Neural progenitor cell (in vitro differentiated cells): Measurements from ENCODE around the gene JDP2. TPM values are rescaled to one million over a fixed set of nuclear protein-coding genes. Genes with fewer than 3 reads are reported as not detected.

Source experiments
- DNase-seq: peaks from one replicate; pipeline ENCODE4 v3.0.0-alpha.2; 2016; ENCODE audit warnings: low spot score
- H2AFZ ChIP-seq: fragments of 200-600 bp; sonication (generic); replicated peaks from 2 replicates; pipeline ENCODE4 v1.6.1; 2016; ENCODE audit warnings: antibody characterized with exemption
- H3F3A ChIP-seq: fragments of 200-600 bp; sonication (generic); 2 replicates; pipeline ENCODE4 v1.6.1; 2016; ENCODE audit warnings: antibody characterized with exemption, low read depth
- H3K27ac ChIP-seq: fragments of 200-600 bp; sonication (generic); 2 replicates; pipeline ENCODE4 v1.5.1; 2016; ENCODE audit warnings: mild to moderate bottlenecking
- H3K27me3 ChIP-seq: fragments of 200-600 bp; sonication (generic); 2 replicates; pipeline ENCODE4 v1.6.1; 2016; ENCODE audit warnings: mild to moderate bottlenecking, moderate library complexity
- H3K36me3 ChIP-seq: fragments of 200-600 bp; sonication (generic); 2 replicates; pipeline ENCODE4 v1.5.1; 2016
- H3K4me1 ChIP-seq: fragments of 200-600 bp; sonication (generic); 2 replicates; pipeline ENCODE4 v1.6.1; 2016; ENCODE audit warnings: mixed run types
- H3K4me2 ChIP-seq: fragments of 200-600 bp; sonication (generic); 2 replicates; pipeline ENCODE4 v1.6.1; 2016
- H3K4me3 ChIP-seq: fragments of 200-600 bp; sonication (generic); 2 replicates; pipeline ENCODE4 v1.5.1; 2016
- H3K79me2 ChIP-seq: fragments of 200-600 bp; sonication (generic); 2 replicates; pipeline ENCODE4 v1.6.1; 2016; ENCODE audit warnings: low read depth
- H3K9ac ChIP-seq: fragments of 200-600 bp; sonication (generic); 2 replicates; pipeline ENCODE4 v1.6.1; 2016
- H3K9me3 ChIP-seq: fragments of 200-600 bp; sonication (generic); 2 replicates; pipeline ENCODE4 v1.5.1; 2016; ENCODE audit warnings: low read depth
- H4K20me1 ChIP-seq: fragments of 200-600 bp; sonication (generic); 2 replicates; pipeline ENCODE4 v1.6.1; 2016; ENCODE audit warnings: low read depth
- H3K27ac Mint-ChIP-seq: 3 replicates; pipeline ENCODE4 v1.8.0; 2021; ENCODE audit warnings: mixed read lengths
- H3K27me3 Mint-ChIP-seq: 2 replicates; pipeline ENCODE4 v1.8.0; 2022; ENCODE audit warnings: low read depth, mild to moderate bottlenecking, inconsistent platforms, moderate library complexity, mixed read lengths; ENCODE audit not compliant: insufficient read depth
- H3K36me3 Mint-ChIP-seq: 3 replicates; pipeline ENCODE4 v1.8.0; 2021; ENCODE audit warnings: mixed read lengths
- H3K4me1 Mint-ChIP-seq: 3 replicates; pipeline ENCODE4 v1.8.0; 2021; ENCODE audit warnings: mixed read lengths
- H3K4me3 Mint-ChIP-seq: 3 replicates; pipeline ENCODE4 v1.8.0; 2021; ENCODE audit warnings: mild to moderate bottlenecking, moderate library complexity, mixed read lengths
- H3K9me3 Mint-ChIP-seq: 3 replicates; pipeline ENCODE4 v1.8.0; 2020; ENCODE audit warnings: mixed read lengths
- CTCF ChIP-seq: fragments of 200-600 bp; sonication (generic); IDR thresholded peaks from 2 replicates; pipeline ENCODE4 v1.5.1; 2017; ENCODE audit warnings: antibody characterized with exemption, mild to moderate bottlenecking
- EZH2 ChIP-seq: fragments of 200-600 bp; sonication (generic); IDR thresholded peaks from 2 replicates; pipeline ENCODE4 v1.6.1; 2017; ENCODE audit warnings: antibody characterized with exemption, mild to moderate bottlenecking, moderate library complexity
- EZH2phosphoT487 ChIP-seq: fragments of 200-600 bp; sonication (generic); IDR thresholded peaks from 2 replicates; pipeline ENCODE4 v1.6.1; 2017; ENCODE audit warnings: antibody characterized with exemption
- total RNA-seq: library from RNA; depleted of rRNA; stranded (reverse); fragments of >200 nt; gene quantifications from 2 replicates; pipeline ENCODE4 v1.2.3, GENCODE V29; 2015; ENCODE audit warnings: low replicate concordance

Gene JDP2
- total RNA-seq, 1 donor from 2014 or later = 2.5 TPM

- Mint-ChIP-seq H3K27ac (no peak overlapping the region), H3K36me3 (no peaks in the 10 kb centered on the region), H3K27me3 (no peaks in the 10 kb centered on the region), H3K4me3 (no peak overlapping the region), H3K4me1 (peaks cover 7% of the 10 kb centered on the region), H3K9me3 (peaks cover 4% of the 10 kb centered on the region)
- no peak for TF ChIP-seq EZH2phosphoT487
- TF ChIP-seq CTCF = no peak
- no peak for TF ChIP-seq EZH2
- Histone ChIP-seq H3K4me1 (peaks cover 6% of the 10 kb centered on the region), H3K9ac (no peak overlapping the region), H3K27ac (no peak overlapping the region), H3K4me3 (no peak overlapping the region), H3K79me2 (no peaks in the 10 kb centered on the region), H3K4me2 (peak overlapping the region; percentile 11), H3K36me3 (no peaks in the 10 kb centered on the region), H2AFZ (peak overlapping the region; percentile 58), H4K20me1 (no peaks in the 10 kb centered on the region), H3K27me3 (no peaks in the 10 kb centered on the region), H3F3A (no peaks in the 10 kb centered on the region), H3K9me3 (no peaks in the 10 kb centered on the region)
- DNase-seq = no peak
Measured at GRCh38 chr14:75515629-75515996, 87.8 kb downstream of the JDP2 start.

- no peaks in the 10 kb centered on the region for H3F3A ChIP-seq
- no peak overlapping the region for H3K27ac ChIP-seq
- H3K9ac ChIP-seq = no peak overlapping the region
- H3K27me3 ChIP-seq = no peaks in the 10 kb centered on the region
- no peak overlapping the region for H3K4me3 Mint-ChIP-seq
- DNase-seq = peak; percentile 66
- H3K36me3 Mint-ChIP-seq = no peaks in the 10 kb centered on the region
- no peaks in the 10 kb centered on the region for H3K27me3 Mint-ChIP-seq
- no peaks in the 10 kb centered on the region for H3K36me3 ChIP-seq
- no peaks in the 10 kb centered on the region for H3K79me2 ChIP-seq
- H4K20me1 ChIP-seq = no peaks in the 10 kb centered on the region
- no peak overlapping the region for H2AFZ ChIP-seq
- H3K9me3 ChIP-seq = no peaks in the 10 kb centered on the region
- H3K27ac Mint-ChIP-seq = no peak overlapping the region
- H3K9me3 Mint-ChIP-seq = no peaks in the 10 kb centered on the region
- peaks cover 9% of the 10 kb centered on the region for H3K4me1 ChIP-seq
- peak; percentile 60 for TF ChIP-seq CTCF
- TF ChIP-seq EZH2phosphoT487 = no peak
- TF ChIP-seq EZH2 = no peak
- H3K4me1 Mint-ChIP-seq = peaks cover 23% of the 10 kb centered on the region
- H3K4me3 ChIP-seq = no peak overlapping the region
- no peak overlapping the region for H3K4me2 ChIP-seq
Measured at GRCh38 chr14:75518625-75519024, 90.8 kb downstream of the JDP2 start.

- Mint-ChIP-seq H3K4me1 (peaks cover 23% of the 10 kb centered on the region), H3K4me3 (no peak overlapping the region), H3K27me3 (no peaks in the 10 kb centered on the region), H3K36me3 (no peaks in the 10 kb centered on the region), H3K9me3 (no peaks in the 10 kb centered on the region), H3K27ac (no peak overlapping the region)
- no peak overlapping the region for H3K4me3 ChIP-seq
- no peaks in the 10 kb centered on the region for H4K20me1 ChIP-seq
- TF ChIP-seq CTCF (no peak), EZH2 (no peak), EZH2phosphoT487 (no peak)
- no peak overlapping the region for H3K4me2 ChIP-seq
- H3K36me3 ChIP-seq = no peaks in the 10 kb centered on the region
- H3F3A ChIP-seq = no peaks in the 10 kb centered on the region
- H3K9me3 ChIP-seq = no peaks in the 10 kb centered on the region
- DNase-seq = no peak
- H3K79me2 ChIP-seq = no peaks in the 10 kb centered on the region
- no peaks in the 10 kb centered on the region for H3K27me3 ChIP-seq
- no peak overlapping the region for H3K27ac ChIP-seq
- H2AFZ ChIP-seq = no peak overlapping the region
- H3K9ac ChIP-seq = no peak overlapping the region
- H3K4me1 ChIP-seq = peaks cover 9% of the 10 kb centered on the region
Measured at GRCh38 chr14:75519394-75519793, 91.6 kb downstream of the JDP2 start.
